ENCODE measurements around the gene PKP1. TPM values are rescaled to one million over a fixed set of nuclear protein-coding genes. Genes with fewer than 3 reads are reported as not detected.
"Not testable (repeated sequence)": the region's sequence is repeated elsewhere in the genome, so short reads cannot be mapped to it uniquely, and the experiment has no call there.

Gene PKP1, protein sequence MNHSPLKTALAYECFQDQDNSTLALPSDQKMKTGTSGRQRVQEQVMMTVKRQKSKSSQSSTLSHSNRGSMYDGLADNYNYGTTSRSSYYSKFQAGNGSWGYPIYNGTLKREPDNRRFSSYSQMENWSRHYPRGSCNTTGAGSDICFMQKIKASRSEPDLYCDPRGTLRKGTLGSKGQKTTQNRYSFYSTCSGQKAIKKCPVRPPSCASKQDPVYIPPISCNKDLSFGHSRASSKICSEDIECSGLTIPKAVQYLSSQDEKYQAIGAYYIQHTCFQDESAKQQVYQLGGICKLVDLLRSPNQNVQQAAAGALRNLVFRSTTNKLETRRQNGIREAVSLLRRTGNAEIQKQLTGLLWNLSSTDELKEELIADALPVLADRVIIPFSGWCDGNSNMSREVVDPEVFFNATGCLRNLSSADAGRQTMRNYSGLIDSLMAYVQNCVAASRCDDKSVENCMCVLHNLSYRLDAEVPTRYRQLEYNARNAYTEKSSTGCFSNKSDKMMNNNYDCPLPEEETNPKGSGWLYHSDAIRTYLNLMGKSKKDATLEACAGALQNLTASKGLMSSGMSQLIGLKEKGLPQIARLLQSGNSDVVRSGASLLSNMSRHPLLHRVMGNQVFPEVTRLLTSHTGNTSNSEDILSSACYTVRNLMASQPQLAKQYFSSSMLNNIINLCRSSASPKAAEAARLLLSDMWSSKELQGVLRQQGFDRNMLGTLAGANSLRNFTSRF
- total RNA-seq, result not detected in 2 replicates

DNA sequence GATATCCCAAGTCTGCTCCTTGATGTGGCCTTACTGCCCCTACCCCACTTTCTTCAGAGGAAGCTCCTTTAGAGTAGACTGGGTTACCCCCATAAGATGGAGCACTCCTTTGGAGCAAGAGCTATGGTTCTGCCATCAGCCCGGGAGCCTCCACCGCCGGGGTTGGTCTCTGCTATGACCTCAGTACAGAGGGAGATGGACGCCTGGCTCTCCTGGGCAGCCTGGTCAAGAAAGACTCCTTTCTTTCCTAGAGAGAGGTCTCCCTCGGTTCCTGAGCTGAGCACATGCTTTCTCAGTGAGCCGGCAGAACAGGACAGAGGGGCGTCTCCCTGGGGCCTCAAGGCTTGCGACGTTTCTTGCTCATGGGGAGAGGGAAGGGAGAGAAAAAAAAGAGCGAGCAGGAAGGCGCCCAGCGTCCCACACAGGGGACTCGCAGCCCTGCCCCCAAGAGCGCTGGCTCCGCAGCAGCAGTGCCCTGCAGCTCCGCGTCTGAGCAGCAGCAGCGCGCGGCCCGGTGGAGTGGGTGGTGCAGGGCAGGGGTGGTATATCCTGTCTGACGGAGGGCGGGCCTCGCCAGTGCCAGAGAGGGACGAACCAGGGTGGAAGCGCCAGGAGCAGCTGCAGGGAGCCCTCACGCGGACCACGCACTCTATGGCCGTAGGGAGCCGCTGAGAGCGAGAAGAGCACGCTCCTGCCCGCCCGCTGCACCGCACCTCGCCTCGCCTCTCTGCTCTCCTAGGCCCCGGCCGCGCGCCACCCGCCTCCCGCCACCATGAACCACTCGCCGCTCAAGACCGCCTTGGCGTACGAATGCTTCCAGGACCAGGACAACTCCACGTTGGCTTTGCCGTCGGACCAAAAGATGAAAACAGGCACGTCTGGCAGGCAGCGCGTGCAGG, at the start of gene PKP1:
PKP1 (plus strand) TSS at position 576 of the 899 bp plus-strand sequence; CDS start at position 773, 197 bp downstream.
- no peak within 1 kb of the TSS for H3K4me3 Mint-ChIP-seq
- no peak for DNase-seq (ENCODE audit: low spot score)
- H3K36me3 Mint-ChIP-seq (ENCODE audit: low read depth), result no peaks in the 10 kb centered on the region
- H3K27ac Mint-ChIP-seq, result no peak within 1 kb of the TSS
- no peaks in the 10 kb centered on the region for H3K9me3 Mint-ChIP-seq
- H3K27me3 Mint-ChIP-seq (ENCODE audit: insufficient read depth), result peaks cover 41% of the 10 kb centered on the region
- H3K4me1 Mint-ChIP-seq (ENCODE audit: low read depth), result peaks cover 3% of the 10 kb centered on the region
- intact Hi-C loops (cut with micrococcal nuclease), result no loop called here

DNA sequence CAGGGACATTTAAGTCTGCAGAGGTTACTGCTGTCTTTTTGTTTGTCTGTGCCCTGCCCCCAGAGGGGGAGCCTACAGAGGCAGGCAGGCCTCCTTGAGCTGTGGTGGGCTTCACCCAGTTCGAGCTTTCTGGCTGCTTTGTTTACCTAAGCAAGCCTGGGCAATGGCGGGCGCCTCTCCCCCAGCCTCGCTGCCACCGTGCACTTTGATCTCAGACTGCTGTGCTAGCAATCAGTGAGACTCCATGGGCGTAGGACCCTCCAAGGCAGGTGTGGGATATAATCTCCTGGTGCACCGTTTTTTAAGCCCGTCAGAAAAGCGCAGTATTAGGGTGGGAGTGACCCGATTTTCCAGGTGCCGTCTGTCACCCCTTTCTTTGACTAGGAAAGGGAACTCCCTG, 43.7 kb upstream of the PKP1 start:
- peaks cover 22% of the 10 kb centered on the region for H3K27me3 Mint-ChIP-seq (ENCODE audit: insufficient read depth)
- H3K4me3 Mint-ChIP-seq; H3K27ac Mint-ChIP-seq; H3K9me3 Mint-ChIP-seq; DNase-seq (ENCODE audit: low spot score); intact Hi-C loops (cut with micrococcal nuclease); H3K36me3 Mint-ChIP-seq (ENCODE audit: low read depth); H3K4me1 Mint-ChIP-seq (ENCODE audit: low read depth): not testable (repeated sequence)

DNA sequence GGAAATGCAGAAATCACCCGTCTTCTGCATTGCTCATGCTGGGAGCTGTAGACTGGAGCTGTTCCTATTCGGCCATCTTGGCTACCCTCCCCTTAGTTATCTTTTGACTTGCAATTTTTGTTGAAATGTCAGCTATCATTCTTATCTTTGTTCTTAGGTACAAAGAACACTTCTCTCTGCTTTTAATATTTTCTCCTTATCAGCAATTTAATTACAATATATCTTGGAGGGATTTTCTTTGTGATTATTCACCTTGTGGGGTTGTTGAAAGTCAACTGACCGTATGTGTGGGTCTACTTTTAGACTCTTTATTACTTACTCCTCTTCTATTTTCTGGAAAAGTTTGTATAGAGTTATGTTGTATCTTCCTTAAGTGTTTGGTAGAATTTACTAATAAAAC, 43.1 kb upstream of the PKP1 start:
- no peak overlapping the region for H3K27ac Mint-ChIP-seq
- H3K9me3 Mint-ChIP-seq, result no peaks in the 10 kb centered on the region
- no peak for DNase-seq (ENCODE audit: low spot score)
- H3K27me3 Mint-ChIP-seq (ENCODE audit: insufficient read depth), result peaks cover 26% of the 10 kb centered on the region
- intact Hi-C loops (cut with micrococcal nuclease), result no loop called here
- no peaks in the 10 kb centered on the region for H3K4me1 Mint-ChIP-seq (ENCODE audit: low read depth)
- no peak overlapping the region for H3K4me3 Mint-ChIP-seq
- no peaks in the 10 kb centered on the region for H3K36me3 Mint-ChIP-seq (ENCODE audit: low read depth)

DNA sequence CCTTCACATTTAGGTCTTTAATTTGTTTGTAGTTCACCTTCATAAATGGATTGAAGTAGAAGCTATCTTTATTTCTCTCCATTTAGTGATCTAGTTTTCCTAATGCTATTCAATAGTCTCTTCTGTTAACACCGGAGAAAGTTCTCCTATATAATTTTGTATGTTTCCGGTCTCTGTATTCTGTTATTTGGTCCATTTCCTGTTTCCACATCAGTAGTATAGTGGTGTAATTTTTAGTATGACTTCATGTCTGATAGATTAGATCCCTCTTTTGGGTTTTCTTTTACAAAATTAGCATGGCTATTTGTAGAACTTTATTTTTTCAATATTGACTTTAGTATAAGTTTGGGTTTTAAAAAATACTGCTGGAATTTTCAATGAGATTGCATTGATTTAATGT, 41.6 kb upstream of the PKP1 start:
- intact Hi-C loops (cut with micrococcal nuclease), result no loop called here
- H3K27ac Mint-ChIP-seq, result no peak overlapping the region
- no peaks in the 10 kb centered on the region for H3K4me1 Mint-ChIP-seq (ENCODE audit: low read depth)
- H3K36me3 Mint-ChIP-seq (ENCODE audit: low read depth), result no peaks in the 10 kb centered on the region
- H3K9me3 Mint-ChIP-seq, result no peaks in the 10 kb centered on the region
- H3K4me3 Mint-ChIP-seq, result no peak overlapping the region
- DNase-seq (ENCODE audit: low spot score), result no peak
- H3K27me3 Mint-ChIP-seq (ENCODE audit: insufficient read depth), result peaks cover 26% of the 10 kb centered on the region

DNA sequence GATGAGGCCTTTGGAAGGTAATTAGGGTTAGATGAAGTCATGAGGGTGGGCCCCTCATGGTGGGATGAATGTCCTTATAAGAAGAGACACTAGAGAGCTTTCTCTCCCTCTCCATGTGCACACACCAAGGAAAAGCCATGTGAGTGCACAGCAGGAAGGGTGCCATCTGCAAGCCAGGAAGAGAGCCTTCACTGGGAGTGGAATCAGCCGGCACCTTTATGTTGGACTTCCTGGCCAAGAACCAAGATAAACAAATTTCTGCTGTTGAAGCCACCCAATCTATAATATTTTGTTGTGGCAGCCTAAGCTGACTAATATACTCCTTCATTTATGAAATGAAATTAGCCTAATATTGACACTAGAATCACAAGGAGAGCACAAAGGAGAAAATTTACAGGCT, 38.2 kb upstream of the PKP1 start:
- no peak overlapping the region for H3K4me3 Mint-ChIP-seq
- H3K27ac Mint-ChIP-seq, result no peak overlapping the region
- DNase-seq (ENCODE audit: low spot score), result no peak
- no peaks in the 10 kb centered on the region for H3K36me3 Mint-ChIP-seq (ENCODE audit: low read depth)
- no peaks in the 10 kb centered on the region for H3K9me3 Mint-ChIP-seq
- intact Hi-C loops (cut with micrococcal nuclease), result no loop called here
- H3K4me1 Mint-ChIP-seq (ENCODE audit: low read depth), result no peaks in the 10 kb centered on the region
- peaks cover 21% of the 10 kb centered on the region for H3K27me3 Mint-ChIP-seq (ENCODE audit: insufficient read depth)

DNA sequence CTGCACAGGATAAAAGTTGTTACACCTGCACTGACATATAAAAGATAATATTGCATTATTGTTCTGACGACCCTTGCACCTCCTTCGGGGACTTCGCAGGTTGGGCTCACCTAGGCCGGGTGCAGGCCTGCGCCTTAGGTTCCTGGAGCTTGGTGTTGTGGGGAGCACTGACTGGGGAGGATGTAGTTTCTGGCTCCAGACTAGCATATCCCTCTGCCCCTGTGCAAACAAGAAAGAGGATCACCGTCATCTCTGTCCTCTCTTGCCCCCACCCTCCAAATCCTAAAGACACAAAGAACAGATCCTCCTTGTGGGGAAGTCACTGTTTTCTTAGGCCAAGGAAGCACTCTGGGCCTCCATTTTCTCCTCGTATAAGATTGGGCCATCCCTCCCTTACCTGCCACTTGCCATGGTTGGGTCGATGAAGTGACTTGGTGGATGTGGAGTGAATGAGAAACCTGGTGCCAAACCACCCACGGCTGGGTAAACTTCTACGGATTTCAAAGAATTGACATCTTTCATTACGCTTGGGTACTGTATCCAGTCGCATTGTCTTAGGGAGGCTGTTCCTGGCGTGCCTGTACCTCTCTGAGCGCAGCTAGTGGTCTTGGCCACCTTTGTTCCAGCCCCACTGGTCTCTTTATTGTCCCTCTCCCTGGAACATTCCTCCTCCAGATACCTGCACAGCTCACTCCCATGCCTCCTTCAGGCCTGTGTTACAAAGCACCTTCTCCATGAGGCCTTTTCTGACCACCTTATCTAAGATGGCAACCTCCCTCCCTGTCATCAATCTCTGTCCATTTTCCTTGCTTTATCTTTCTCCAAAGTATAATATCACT, 34.4 kb upstream of the PKP1 start:
- no peak overlapping the region for H3K4me3 Mint-ChIP-seq
- intact Hi-C loops (cut with micrococcal nuclease), result no loop called here
- no peaks in the 10 kb centered on the region for H3K4me1 Mint-ChIP-seq (ENCODE audit: low read depth)
- H3K36me3 Mint-ChIP-seq (ENCODE audit: low read depth), result no peaks in the 10 kb centered on the region
- H3K9me3 Mint-ChIP-seq, result no peaks in the 10 kb centered on the region
- DNase-seq (ENCODE audit: low spot score), result no peak
- H3K27me3 Mint-ChIP-seq (ENCODE audit: insufficient read depth), result peaks cover 10% of the 10 kb centered on the region
- no peak overlapping the region for H3K27ac Mint-ChIP-seq

DNA sequence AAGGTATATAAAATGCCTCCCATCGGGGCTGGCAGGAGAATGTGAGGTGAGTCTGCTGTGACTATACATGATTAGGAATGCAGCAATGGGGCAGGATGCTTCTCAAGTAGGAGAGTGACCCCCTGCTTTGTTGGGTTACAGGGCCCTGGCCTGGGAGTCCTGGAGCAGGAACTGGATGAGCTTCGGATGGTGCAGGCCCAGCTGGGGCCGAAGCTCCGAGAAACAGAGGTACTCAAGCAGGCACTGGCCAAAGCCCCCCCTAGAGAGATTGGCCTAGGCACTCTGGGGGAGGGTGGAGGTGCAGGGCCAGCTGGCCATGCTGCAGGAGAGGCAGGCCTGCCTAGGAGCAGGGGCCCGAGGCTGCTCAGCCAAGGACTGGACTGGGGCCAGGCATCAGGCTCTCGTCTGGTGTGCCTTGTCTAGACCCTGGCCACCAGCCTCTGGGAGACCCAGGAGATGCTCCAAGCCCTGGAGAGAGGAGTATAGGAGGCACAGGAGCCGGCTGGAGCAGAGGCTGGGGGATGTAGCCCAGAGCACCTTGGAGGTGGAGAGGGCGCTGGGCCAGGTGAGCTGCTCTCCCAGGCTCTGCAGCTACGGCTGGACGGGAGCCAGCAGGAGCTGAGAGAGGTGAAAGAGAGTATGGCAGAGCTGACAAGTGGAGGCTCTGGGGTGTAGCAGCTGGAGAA, 32.8 kb upstream of the PKP1 start:
- Mint-ChIP-seq H3K27me3 (ENCODE audit: insufficient read depth) (peaks cover 3% of the 10 kb centered on the region), H3K4me1 (ENCODE audit: low read depth) (no peaks in the 10 kb centered on the region), H3K9me3 (no peaks in the 10 kb centered on the region), H3K4me3 (no peak overlapping the region), H3K36me3 (ENCODE audit: low read depth) (no peaks in the 10 kb centered on the region), H3K27ac (no peak overlapping the region)
- intact Hi-C loops (cut with micrococcal nuclease), result no loop called here
- DNase-seq (ENCODE audit: low spot score), result no peak

DNA sequence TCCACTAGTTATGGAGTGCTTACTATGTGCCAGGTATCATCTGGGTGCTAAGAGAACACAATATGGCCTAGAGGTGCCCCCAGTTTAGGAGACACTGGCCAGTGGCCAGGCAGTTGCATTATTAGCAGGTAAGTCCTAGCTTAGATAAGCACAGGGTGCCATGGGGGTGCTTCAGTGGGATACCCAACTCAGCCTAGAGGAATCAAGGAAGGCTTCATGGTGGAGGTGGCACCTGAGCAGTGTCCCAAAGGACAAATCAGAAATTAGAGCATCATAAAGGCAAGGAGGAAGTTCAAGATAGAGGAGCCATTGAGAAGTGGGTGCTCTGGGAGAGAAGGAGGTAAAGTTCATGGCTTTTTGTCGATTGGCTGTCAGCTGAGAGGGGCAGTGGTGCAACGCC, 31.9 kb upstream of the PKP1 start:
- no peak for DNase-seq (ENCODE audit: low spot score)
- no peaks in the 10 kb centered on the region for H3K4me1 Mint-ChIP-seq (ENCODE audit: low read depth)
- no peaks in the 10 kb centered on the region for H3K9me3 Mint-ChIP-seq
- H3K4me3 Mint-ChIP-seq, result no peak overlapping the region
- H3K27ac Mint-ChIP-seq, result no peak overlapping the region
- no peaks in the 10 kb centered on the region for H3K36me3 Mint-ChIP-seq (ENCODE audit: low read depth)
- H3K27me3 Mint-ChIP-seq (ENCODE audit: insufficient read depth), result peaks cover 1% of the 10 kb centered on the region
- intact Hi-C loops (cut with micrococcal nuclease), result no loop called here

DNA sequence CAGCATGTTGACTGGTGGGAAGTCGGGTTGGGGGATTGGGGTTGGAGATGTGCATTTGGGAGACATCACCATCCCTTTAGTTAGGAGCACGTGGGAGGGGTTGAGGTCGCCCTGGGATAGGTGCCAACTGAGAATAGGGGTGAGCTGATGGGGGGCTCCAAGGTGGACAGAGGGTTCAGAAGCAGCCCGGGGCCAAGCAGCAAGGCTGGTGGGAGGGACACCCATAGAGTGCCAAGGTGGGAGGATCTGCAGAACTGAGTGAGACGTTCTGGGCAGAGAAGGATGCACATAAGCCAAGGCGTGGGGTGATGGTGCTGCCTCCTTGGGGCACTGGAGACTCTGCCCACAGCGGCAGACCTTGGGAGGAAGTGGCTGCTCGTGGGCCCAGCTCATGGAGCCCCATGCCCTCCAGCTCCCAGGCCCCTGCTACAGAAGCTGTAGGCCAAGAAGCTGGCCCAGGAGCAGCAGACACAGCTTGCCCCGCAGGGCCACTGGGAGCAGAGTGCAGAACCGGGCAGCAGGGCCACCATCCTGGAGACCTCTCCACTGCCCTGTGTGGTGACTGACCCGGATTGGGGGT, 31.4 kb upstream of the PKP1 start:
- intact Hi-C loops (cut with micrococcal nuclease), result no loop called here
- no peak overlapping the region for H3K4me3 Mint-ChIP-seq
- H3K27ac Mint-ChIP-seq, result no peak overlapping the region
- H3K27me3 Mint-ChIP-seq (ENCODE audit: insufficient read depth), result no peaks in the 10 kb centered on the region
- H3K36me3 Mint-ChIP-seq (ENCODE audit: low read depth), result no peaks in the 10 kb centered on the region
- no peaks in the 10 kb centered on the region for H3K9me3 Mint-ChIP-seq
- DNase-seq (ENCODE audit: low spot score), result no peak
- no peaks in the 10 kb centered on the region for H3K4me1 Mint-ChIP-seq (ENCODE audit: low read depth)

DNA sequence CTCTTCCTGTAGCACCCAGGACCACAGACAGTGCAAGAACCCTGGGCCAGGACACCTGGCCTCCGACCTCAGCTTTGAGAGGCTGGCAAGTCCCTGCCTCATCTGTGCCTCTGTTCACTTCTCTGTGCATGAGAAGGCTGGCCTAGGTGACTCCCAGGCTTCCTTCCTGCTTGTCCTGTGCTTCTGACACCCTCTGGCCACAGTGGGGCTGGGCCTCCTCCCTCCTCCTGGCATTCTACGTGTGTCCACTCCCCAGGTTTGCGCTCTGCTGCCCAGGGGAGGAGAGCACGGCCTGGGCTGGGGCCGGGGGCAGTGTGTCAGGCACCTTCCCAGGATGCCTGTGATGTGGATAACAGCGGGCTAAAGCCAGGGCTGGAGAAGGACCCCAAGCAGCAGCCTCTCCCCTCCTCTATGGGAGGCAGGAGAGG, 30.3 kb upstream of the PKP1 start:
- intact Hi-C loops (cut with micrococcal nuclease), result no loop called here
- H3K36me3 Mint-ChIP-seq (ENCODE audit: low read depth), result no peaks in the 10 kb centered on the region

DNA sequence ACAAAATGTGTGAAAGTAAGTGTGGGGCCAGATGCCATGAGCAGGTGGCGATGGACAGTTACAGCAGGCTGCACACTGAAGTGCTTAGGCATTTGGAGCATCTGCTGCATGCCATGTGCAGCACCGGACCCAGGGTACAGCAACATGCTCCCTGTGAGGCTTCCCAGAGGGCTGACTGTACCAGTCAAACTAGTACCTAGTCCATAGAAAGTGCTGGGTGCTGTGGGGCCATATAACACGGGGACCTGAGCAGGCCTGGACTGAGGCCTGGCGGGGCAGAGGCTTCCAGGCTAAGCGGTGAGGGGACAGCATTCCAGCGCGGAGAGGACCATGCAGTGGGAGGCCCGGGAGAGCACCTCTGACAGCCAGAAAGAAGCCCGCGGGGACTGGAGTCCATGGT, 29.9 kb upstream of the PKP1 start:
- intact Hi-C loops (cut with micrococcal nuclease), result no loop called here
- Mint-ChIP-seq H3K4me3 (no peak overlapping the region), H3K36me3 (ENCODE audit: low read depth) (no peaks in the 10 kb centered on the region), H3K4me1 (ENCODE audit: low read depth) (no peaks in the 10 kb centered on the region), H3K27ac (no peak overlapping the region), H3K27me3 (ENCODE audit: insufficient read depth) (no peaks in the 10 kb centered on the region), H3K9me3 (no peaks in the 10 kb centered on the region)
- no peak for DNase-seq (ENCODE audit: low spot score)

More for the DNA sequence above, 30.3 kb upstream of the PKP1 start:
- no peak overlapping the region for H3K4me3 Mint-ChIP-seq
- no peaks in the 10 kb centered on the region for H3K27me3 Mint-ChIP-seq (ENCODE audit: insufficient read depth)
- no peak overlapping the region for H3K27ac Mint-ChIP-seq
- H3K4me1 Mint-ChIP-seq (ENCODE audit: low read depth), result no peaks in the 10 kb centered on the region
- H3K9me3 Mint-ChIP-seq, result no peaks in the 10 kb centered on the region
- DNase-seq (ENCODE audit: low spot score), result no peak
